Tibial nerve (tissue), 4 donors: ENCODE data around the gene CDH12. TPM values are rescaled to one million over a fixed set of nuclear protein-coding genes. Genes with fewer than 3 reads are reported as not detected.

Source experiments
- DNase-seq, 2 donors: peaks; one replicate each; pipeline ENCODE4 v3.0.0-alpha.2; 2019; ENCODE audit warnings: low spot score in 2 of 2
- H3K27ac ChIP-seq, 4 donors: fragments of 200-600 bp; sonication (generic) in 3 of 4; one replicate each; pipeline ENCODE4 v1.5.1; 2017 to 2019; ENCODE audit warnings: mild to moderate bottlenecking in 1 of 4
- H3K27me3 ChIP-seq, 2 donors: fragments of 200-600 bp; sonication (generic) in 1 of 2; one replicate each; pipeline versions ENCODE4 v1.5.1 to v1.6.0; 2017 to 2019
- H3K36me3 ChIP-seq, 3 donors: fragments of 200-600 bp; sonication (generic); one replicate each; pipeline ENCODE4 v1.5.1; 2018 to 2019
- H3K4me1 ChIP-seq, 4 donors: fragments of 200-600 bp; sonication (generic) in 3 of 4; one replicate each; pipeline ENCODE4 v1.5.1; 2017 to 2019
- H3K4me3 ChIP-seq, 4 donors: fragments of 200-600 bp; sonication (generic) in 3 of 4; one replicate each; pipeline ENCODE4 v1.5.1; 2017 to 2019; ENCODE audit warnings: mild to moderate bottlenecking in 1 of 4, moderate library complexity in 1 of 4
- H3K9me3 ChIP-seq, 4 donors: fragments of 200-600 bp; sonication (generic) in 3 of 4; one replicate each; pipeline ENCODE4 v1.5.1; 2017 to 2019
- EP300 ChIP-seq, 2 donors: sonication (generic); formaldehyde crosslinking; IDR thresholded peaks; one replicate each; pipeline ENCODE4 v1.6.1; 2017; ENCODE audit warnings: antibody characterized with exemption in 2 of 2, mild to moderate bottlenecking in 1 of 2
- POLR2A ChIP-seq, 2 donors: fragments of 450-650 bp; IDR thresholded peaks; one replicate each; pipeline ENCODE4 v1.6.1; 2017; ENCODE audit warnings: antibody characterized with exemption in 2 of 2, mild to moderate bottlenecking in 2 of 2, moderate library complexity in 2 of 2
- WGBS, 2 donors: methylation state at CpG; one replicate each; pipeline ENCODE4 v1.1.5; 2018; 5-methylcytosine and 5-hydroxymethylcytosine counted together
- total RNA-seq, 4 donors: library from RNA; depleted of rRNA; stranded (reverse); fragments of >200 nt; gene quantifications; one replicate each; pipeline ENCODE4 v1.1.0, GENCODE V29; 2016
- TF ChIP-seq, protein P1 (sequence below), 5 experiments: fragments of 200-600 bp in 3 of 5; fragments of 450-650 bp in 2 of 5; sonication (generic) in 3 of 5; IDR thresholded peaks; one replicate each; pipeline ENCODE4 v1.5.1; 2016 to 2019; ENCODE audit warnings: antibody characterized with exemption in 5 of 5, mild to moderate bottlenecking in 3 of 5, moderate library complexity in 2 of 5

The CDH12 gene
- total RNA-seq, 4 donors from 2014 or later, result 0.30 TPM; not detected in 3

- Histone ChIP-seq H3K9me3 (no peaks in the 10 kb centered on the region), H3K36me3 (no peaks in the 10 kb centered on the region), H3K4me3 (no peak overlapping the region), H3K27me3 (no peaks in the 10 kb centered on the region), H3K27ac (no peak overlapping the region), H3K4me1 (no peaks in the 10 kb centered on the region)
- DNase-seq, result no peak
- 19 to 27% methylated on average over 1 of the region's 1 CpG for WGBS, 2 donors
- TF ChIP-seq, protein P1, sequence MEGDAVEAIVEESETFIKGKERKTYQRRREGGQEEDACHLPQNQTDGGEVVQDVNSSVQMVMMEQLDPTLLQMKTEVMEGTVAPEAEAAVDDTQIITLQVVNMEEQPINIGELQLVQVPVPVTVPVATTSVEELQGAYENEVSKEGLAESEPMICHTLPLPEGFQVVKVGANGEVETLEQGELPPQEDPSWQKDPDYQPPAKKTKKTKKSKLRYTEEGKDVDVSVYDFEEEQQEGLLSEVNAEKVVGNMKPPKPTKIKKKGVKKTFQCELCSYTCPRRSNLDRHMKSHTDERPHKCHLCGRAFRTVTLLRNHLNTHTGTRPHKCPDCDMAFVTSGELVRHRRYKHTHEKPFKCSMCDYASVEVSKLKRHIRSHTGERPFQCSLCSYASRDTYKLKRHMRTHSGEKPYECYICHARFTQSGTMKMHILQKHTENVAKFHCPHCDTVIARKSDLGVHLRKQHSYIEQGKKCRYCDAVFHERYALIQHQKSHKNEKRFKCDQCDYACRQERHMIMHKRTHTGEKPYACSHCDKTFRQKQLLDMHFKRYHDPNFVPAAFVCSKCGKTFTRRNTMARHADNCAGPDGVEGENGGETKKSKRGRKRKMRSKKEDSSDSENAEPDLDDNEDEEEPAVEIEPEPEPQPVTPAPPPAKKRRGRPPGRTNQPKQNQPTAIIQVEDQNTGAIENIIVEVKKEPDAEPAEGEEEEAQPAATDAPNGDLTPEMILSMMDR (IDR thresholded peaks at IDR 0.05), result no peak
- TF ChIP-seq POLR2A (IDR thresholded peaks at IDR 0.05), result no peak
- TF ChIP-seq EP300 (IDR thresholded peaks at IDR 0.05), result no peak
These were observed 204.1 kb downstream of the CDH12 start for GRCh38 chr5:22649074-22649473.

DNA sequence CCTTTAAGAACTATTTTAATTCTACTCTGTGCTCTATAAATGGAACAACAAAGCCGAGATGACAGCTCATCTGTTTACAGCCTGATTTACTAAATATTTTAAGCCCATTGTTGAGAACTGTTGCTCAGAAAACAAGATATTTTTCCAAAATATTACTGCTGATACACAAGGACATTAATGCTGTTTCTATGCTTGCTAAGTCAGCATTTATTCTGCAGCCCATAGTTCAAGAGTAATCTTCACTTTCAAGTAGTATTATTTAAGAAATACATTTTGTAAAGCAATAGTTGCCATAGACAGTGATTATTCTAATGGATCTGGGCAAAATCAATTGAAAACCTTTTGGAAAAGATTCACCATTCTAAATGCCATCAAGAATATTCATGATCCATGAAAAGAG, 208.3 kb downstream of the CDH12 start:
- Histone ChIP-seq H3K27me3 (no peaks in the 10 kb centered on the region), H3K4me1 (no peaks in the 10 kb centered on the region), H3K9me3 (no peaks in the 10 kb centered on the region), H3K4me3 (no peak overlapping the region), H3K36me3 (no peaks in the 10 kb centered on the region), H3K27ac (no peak overlapping the region)
- DNase-seq, result no peak
- no peak for TF ChIP-seq EP300 (IDR thresholded peaks at IDR 0.05)
- no peak for TF ChIP-seq POLR2A (IDR thresholded peaks at IDR 0.05)
- TF ChIP-seq, protein P1 (IDR thresholded peaks at IDR 0.05), result no peak
- WGBS, 2 donors, result 59 to 68% methylated on average over 1 of the region's 1 CpG

DNA sequence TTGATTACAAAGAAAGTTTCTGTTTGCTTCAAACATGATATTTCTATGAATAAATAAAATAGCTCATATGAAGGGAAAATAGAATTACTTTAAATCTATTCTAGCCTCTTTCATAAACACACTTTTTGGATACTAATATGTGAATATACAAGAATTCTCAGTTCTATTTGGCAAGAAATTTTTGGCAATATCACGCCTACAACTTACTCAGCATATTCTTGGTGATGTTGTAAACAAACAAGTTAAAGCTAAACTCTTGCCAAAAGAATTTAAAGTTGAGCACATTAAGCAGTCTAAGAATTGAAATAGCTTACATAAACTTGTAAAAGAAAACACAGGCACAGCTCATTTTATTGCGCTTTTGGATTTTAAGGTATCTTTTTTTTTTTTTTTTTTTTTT, 209.8 kb downstream of the CDH12 start:
- 59 to 65% methylated on average over 2 of the region's 2 CpGs for WGBS, 2 donors
- no peak overlapping the region for H3K27ac ChIP-seq
- H3K9me3 ChIP-seq, result no peaks in the 10 kb centered on the region
- no peaks in the 10 kb centered on the region for H3K4me1 ChIP-seq
- no peak for DNase-seq
- no peaks in the 10 kb centered on the region for H3K27me3 ChIP-seq
- TF ChIP-seq POLR2A (IDR thresholded peaks at IDR 0.05) (no peak), EP300 (IDR thresholded peaks at IDR 0.05) (no peak)
- TF ChIP-seq, protein P1 (IDR thresholded peaks at IDR 0.05), result no peak
- no peaks in the 10 kb centered on the region for H3K36me3 ChIP-seq
- no peak overlapping the region for H3K4me3 ChIP-seq

GRCh38 chr5:22631683-22632082, 221.5 kb downstream of the CDH12 start:
- WGBS, 2 donors, result 59 to 85% methylated on average over 3 of the region's 3 CpGs
- TF ChIP-seq EP300 (IDR thresholded peaks at IDR 0.05), result no peak
- TF ChIP-seq POLR2A (IDR thresholded peaks at IDR 0.05), result no peak
- TF ChIP-seq, protein P1 (IDR thresholded peaks at IDR 0.05), result no peak
- no peak overlapping the region for H3K4me3 ChIP-seq
- H3K36me3 ChIP-seq, result no peaks in the 10 kb centered on the region
- DNase-seq, result no peak
- H3K27ac ChIP-seq, result no peak overlapping the region
- H3K9me3 ChIP-seq, result peaks cover 0 to 3% (median 0%) of the 10 kb centered on the region in 4 donors
- H3K27me3 ChIP-seq, result no peaks in the 10 kb centered on the region
- H3K4me1 ChIP-seq, result no peaks in the 10 kb centered on the region

DNA sequence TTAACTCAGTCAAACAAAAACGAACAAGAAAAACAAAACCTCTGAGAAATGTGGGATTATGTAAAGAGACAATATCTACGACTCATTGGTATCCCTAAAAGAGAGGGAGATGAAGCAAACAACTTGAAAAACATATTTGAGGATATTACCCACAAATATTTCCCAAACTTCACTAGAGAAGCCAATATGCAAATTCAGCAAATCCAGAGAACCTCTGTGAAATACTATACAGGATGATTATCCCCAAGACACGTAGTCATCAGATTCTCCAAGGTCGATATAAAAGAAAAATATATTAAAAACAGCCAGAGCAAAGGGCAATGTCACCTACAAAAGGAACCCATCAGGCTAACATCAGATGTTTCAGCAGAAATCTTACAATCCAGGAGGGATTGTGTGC, 226.1 kb downstream of the CDH12 start:
- Histone ChIP-seq H3K27ac (no peak overlapping the region), H3K9me3 (peaks cover 0 to 13% (median 1%) of the 10 kb centered on the region in 4 donors), H3K27me3 (no peaks in the 10 kb centered on the region), H3K36me3 (no peaks in the 10 kb centered on the region), H3K4me1 (no peaks in the 10 kb centered on the region), H3K4me3 (no peak overlapping the region)
- 79 to 82% methylated on average over 4 of the region's 4 CpGs for whole genome bisulfite sequencing, 2 donors
- TF ChIP-seq, protein P1 (IDR thresholded peaks at IDR 0.05), result no peak
- TF ChIP-seq POLR2A (IDR thresholded peaks at IDR 0.05) (no peak), EP300 (IDR thresholded peaks at IDR 0.05) (no peak)
- DNase-seq, result no peak
